D721Med (cell line): Measurements from ENCODE around the gene VEPH1.

Experiments used
- DNase-seq: peaks from one replicate; pipeline ENCODE4 v3.0.0; 2011; ENCODE audit warnings: low spot score; ENCODE audit not compliant: insufficient read length
- FAIRE-seq: peaks from 2 replicates; lab custom pipeline; 2011; peaks lifted over from hg19 to GRCh38; lab: Jason Lieb, UNC
- CTCF ChIP-seq: IDR thresholded peaks from 2 replicates; pipeline ENCODE4 v1.5.1; 2012; ENCODE audit warnings: mild to moderate bottlenecking, control low read depth; ENCODE audit not compliant: insufficient read depth; ENCODE audit errors: missing control alignments

The VEPH1 gene

GRCh38 chr3:157257101-157257500 lies 246.1 kb downstream of the VEPH1 start:
- DNase-seq (no peak), FAIRE-seq (no peak)
- TF ChIP-seq CTCF, result no peak

- FAIRE-seq, result no peak
- no peak for DNase-seq
- no peak for TF ChIP-seq CTCF
These were observed 247.4 kb downstream of the VEPH1 start for GRCh38 chr3:157255797-157256196.

- TF ChIP-seq CTCF, result no peak
- no peak for DNase-seq
- no peak for FAIRE-seq
These were observed 251.5 kb downstream of the VEPH1 start for GRCh38 chr3:157251685-157252084.

GRCh38 chr3:157249606-157250005 lies 253.6 kb downstream of the VEPH1 start:
- TF ChIP-seq CTCF, result no peak
- FAIRE-seq (no peak), DNase-seq (no peak)

- DNase-seq (no peak), FAIRE-seq (no peak)
- TF ChIP-seq CTCF, result no peak
These were observed 254.4 kb downstream of the VEPH1 start for GRCh38 chr3:157248590-157249422.

- FAIRE-seq, result no peak
- no peak for DNase-seq
- no peak for TF ChIP-seq CTCF
These were observed 255.8 kb downstream of the VEPH1 start for GRCh38 chr3:157247391-157247790.

GRCh38 chr3:157242836-157243235 lies 260.4 kb downstream of the VEPH1 start:
- DNase-seq (no peak), FAIRE-seq (no peak)
- no peak for TF ChIP-seq CTCF
